Measurements from ENCODE around the gene CNTNAP5. TPM values are rescaled to one million over a fixed set of nuclear protein-coding genes. Genes with fewer than 3 reads are reported as not detected.

CNTNAP5 gene
- total RNA-seq, 2 donors from 2014 or later = not detected

GRCh38 chr2:124213977-124214587 lies 189.0 kb downstream of the CNTNAP5 start:
- Histone ChIP-seq H3K9me3 (no peaks in the 10 kb centered on the region), H3K27ac (no peak overlapping the region), H3K27me3 (replicated peaks; ENCODE audit: insufficient read depth) (no peaks in the 10 kb centered on the region), H3K4me1 (ENCODE audit: control insufficient read depth in 1 of 2, low read depth in 2 of 2) (no peaks in the 10 kb centered on the region), H3K4me3 (no peak overlapping the region), H3K36me3 (no peaks in the 10 kb centered on the region)
- ATAC-seq (ENCODE audit: insufficient number of reproducible peaks, low FRiP score, low read depth) (no peak), DNase-seq (ENCODE audit: low spot score) (no peak)
- TF ChIP-seq, protein P1, sequence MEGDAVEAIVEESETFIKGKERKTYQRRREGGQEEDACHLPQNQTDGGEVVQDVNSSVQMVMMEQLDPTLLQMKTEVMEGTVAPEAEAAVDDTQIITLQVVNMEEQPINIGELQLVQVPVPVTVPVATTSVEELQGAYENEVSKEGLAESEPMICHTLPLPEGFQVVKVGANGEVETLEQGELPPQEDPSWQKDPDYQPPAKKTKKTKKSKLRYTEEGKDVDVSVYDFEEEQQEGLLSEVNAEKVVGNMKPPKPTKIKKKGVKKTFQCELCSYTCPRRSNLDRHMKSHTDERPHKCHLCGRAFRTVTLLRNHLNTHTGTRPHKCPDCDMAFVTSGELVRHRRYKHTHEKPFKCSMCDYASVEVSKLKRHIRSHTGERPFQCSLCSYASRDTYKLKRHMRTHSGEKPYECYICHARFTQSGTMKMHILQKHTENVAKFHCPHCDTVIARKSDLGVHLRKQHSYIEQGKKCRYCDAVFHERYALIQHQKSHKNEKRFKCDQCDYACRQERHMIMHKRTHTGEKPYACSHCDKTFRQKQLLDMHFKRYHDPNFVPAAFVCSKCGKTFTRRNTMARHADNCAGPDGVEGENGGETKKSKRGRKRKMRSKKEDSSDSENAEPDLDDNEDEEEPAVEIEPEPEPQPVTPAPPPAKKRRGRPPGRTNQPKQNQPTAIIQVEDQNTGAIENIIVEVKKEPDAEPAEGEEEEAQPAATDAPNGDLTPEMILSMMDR (IDR thresholded peaks at IDR 0.05) = no peak

- H3K4me3 ChIP-seq = no peak overlapping the region
- ATAC-seq (ENCODE audit: insufficient number of reproducible peaks, low FRiP score, low read depth) = no peak
- H3K4me1 ChIP-seq (ENCODE audit: control insufficient read depth in 1 of 2, low read depth in 2 of 2) = no peaks in the 10 kb centered on the region
- H3K27me3 ChIP-seq (replicated peaks; ENCODE audit: insufficient read depth) = no peaks in the 10 kb centered on the region
- TF ChIP-seq, protein P1 (IDR thresholded peaks at IDR 0.05) = no peak
- H3K36me3 ChIP-seq = no peaks in the 10 kb centered on the region
- H3K9me3 ChIP-seq = no peaks in the 10 kb centered on the region
- DNase-seq (ENCODE audit: low spot score) = no peak
- H3K27ac ChIP-seq = no peak overlapping the region
These were observed 221.1 kb downstream of the CNTNAP5 start for GRCh38 chr2:124246170-124246569.

DNA sequence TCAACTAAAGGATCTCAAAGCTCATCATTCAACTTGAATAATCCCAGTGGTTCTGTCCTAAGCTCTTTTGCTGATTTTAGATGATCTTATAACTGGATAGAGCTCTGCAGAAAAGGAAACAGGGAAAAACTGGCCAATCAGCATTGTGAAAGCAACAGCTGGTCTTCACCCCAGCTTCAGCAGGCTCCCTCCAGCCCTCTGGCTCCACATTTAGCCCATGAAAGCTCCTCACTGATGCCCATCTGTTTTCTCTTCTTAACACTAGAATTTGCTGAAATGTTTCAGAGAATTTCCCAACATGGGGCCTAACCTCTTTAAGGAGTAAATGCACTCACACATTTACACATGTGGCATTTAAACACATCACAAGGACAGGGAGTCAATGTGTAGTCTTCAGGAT lies 223.3 kb downstream of the CNTNAP5 start:
- no peak overlapping the region for H3K27ac ChIP-seq
- no peaks in the 10 kb centered on the region for H3K36me3 ChIP-seq
- no peaks in the 10 kb centered on the region for H3K27me3 ChIP-seq (replicated peaks; ENCODE audit: insufficient read depth)
- H3K4me1 ChIP-seq (ENCODE audit: control insufficient read depth in 1 of 2, low read depth in 2 of 2) = no peaks in the 10 kb centered on the region
- ATAC-seq (ENCODE audit: insufficient number of reproducible peaks, low FRiP score, low read depth) = no peak
- DNase-seq (ENCODE audit: low spot score) = no peak
- no peaks in the 10 kb centered on the region for H3K9me3 ChIP-seq
- TF ChIP-seq, protein P1 (IDR thresholded peaks at IDR 0.05) = no peak
- no peak overlapping the region for H3K4me3 ChIP-seq

DNA sequence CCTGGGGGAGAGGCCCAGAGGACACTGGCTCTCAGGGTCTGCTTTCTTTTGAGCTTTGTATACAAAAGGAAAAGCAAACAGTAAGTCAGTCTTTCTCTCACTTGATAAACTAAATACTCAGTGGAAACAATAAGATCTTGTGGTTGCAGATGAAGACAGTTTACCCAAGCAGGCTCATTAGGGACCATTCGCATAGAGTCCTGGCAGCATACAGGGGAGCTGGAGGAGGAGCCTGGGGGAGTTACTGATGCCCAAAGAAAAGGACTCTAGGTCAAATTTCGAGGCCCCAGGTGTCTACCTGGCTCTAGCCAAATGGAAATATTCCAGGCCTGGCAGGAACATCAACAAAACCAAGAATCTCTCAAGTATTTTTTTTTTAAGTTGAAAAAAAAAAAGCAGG lies 225.3 kb downstream of the CNTNAP5 start:
- Histone ChIP-seq H3K4me3 (no peak overlapping the region), H3K9me3 (no peaks in the 10 kb centered on the region), H3K4me1 (ENCODE audit: control insufficient read depth in 1 of 2, low read depth in 2 of 2) (no peaks in the 10 kb centered on the region), H3K36me3 (no peaks in the 10 kb centered on the region), H3K27me3 (replicated peaks; ENCODE audit: insufficient read depth) (no peaks in the 10 kb centered on the region), H3K27ac (no peak overlapping the region)
- ATAC-seq (ENCODE audit: insufficient number of reproducible peaks, low FRiP score, low read depth) (no peak), DNase-seq (ENCODE audit: low spot score) (no peak)
- TF ChIP-seq, protein P1 (IDR thresholded peaks at IDR 0.05) = no peak

DNA sequence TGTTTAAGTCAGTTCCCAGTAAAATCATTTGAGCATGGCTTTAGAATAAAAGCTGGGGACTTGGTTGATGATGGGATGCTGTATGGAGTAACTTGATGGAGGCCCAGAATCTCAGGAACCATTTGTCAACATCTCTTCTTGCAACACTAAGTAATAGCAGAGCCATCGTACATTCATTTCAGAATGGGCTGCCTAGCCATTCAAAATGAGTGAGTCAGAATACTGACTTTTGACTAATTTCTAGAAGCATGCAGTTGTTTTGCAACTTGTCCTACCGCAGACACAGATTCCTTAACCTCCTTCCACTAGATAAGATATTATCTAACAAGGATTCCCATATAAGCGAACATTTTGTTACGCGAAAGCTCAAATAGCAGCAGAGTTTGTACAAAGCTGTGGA lies 229.5 kb downstream of the CNTNAP5 start:
- no peaks in the 10 kb centered on the region for H3K9me3 ChIP-seq
- DNase-seq (ENCODE audit: low spot score) = no peak
- H3K27me3 ChIP-seq (replicated peaks; ENCODE audit: insufficient read depth) = no peaks in the 10 kb centered on the region
- no peak overlapping the region for H3K27ac ChIP-seq
- no peaks in the 10 kb centered on the region for H3K4me1 ChIP-seq (ENCODE audit: control insufficient read depth in 1 of 2, low read depth in 2 of 2)
- TF ChIP-seq, protein P1 (IDR thresholded peaks at IDR 0.05) = no peak
- no peaks in the 10 kb centered on the region for H3K36me3 ChIP-seq
- ATAC-seq (ENCODE audit: insufficient number of reproducible peaks, low FRiP score, low read depth) = no peak
- H3K4me3 ChIP-seq = no peak overlapping the region
